IPS-NIHi7 (cell line): ENCODE results near the gene EFHD1.
"Not testable (repeated sequence)": the region's sequence is repeated elsewhere in the genome, so short reads cannot be mapped to it uniquely, and the experiment has no call there.

Source experiments
- DNase-seq: peaks from one replicate; pipeline ENCODE4 v3.0.0; 2012; ENCODE audit warnings: mixed read lengths; ENCODE audit errors: extremely low spot score

EFHD1 gene

GRCh38 chr2:232693344-232693743, 59.9 kb downstream of the EFHD1 start:
- no peak for DNase-seq

GRCh38 chr2:232696609-232697058, 63.2 kb downstream of the EFHD1 start:
- no peak for DNase-seq

- DNase-seq = peak; percentile 100
These were observed 63.8 kb downstream of the EFHD1 start, which contains the start of gene GIGYF2 for GRCh38 chr2:232697059-232697806. Gene GIGYF2 (plus strand): TSS chr2:232697331. CDS start chr2:232735198, 37,867 bp downstream.

GRCh38 chr2:232697807-232698110, 64.4 kb downstream of the EFHD1 start:
- no peak for DNase-seq

GRCh38 chr2:232698556-232699091, 65.2 kb downstream of the EFHD1 start:
- DNase-seq = no peak

- DNase-seq = peak; percentile 25
These were observed 65.7 kb downstream of the EFHD1 start for GRCh38 chr2:232699110-232699509.

- DNase-seq = no peak
These were observed 66.8 kb downstream of the EFHD1 start for GRCh38 chr2:232700154-232700553.

GRCh38 chr2:232707076-232707475, 73.7 kb downstream of the EFHD1 start:
- no peak for DNase-seq

- no peak for DNase-seq
These were observed 80.1 kb downstream of the EFHD1 start for GRCh38 chr2:232713505-232713904.

GRCh38 chr2:232714969-232715368, 81.6 kb downstream of the EFHD1 start:
- no peak for DNase-seq

- DNase-seq = not testable (repeated sequence)
These were observed 86.7 kb downstream of the EFHD1 start for GRCh38 chr2:232720056-232720455.

GRCh38 chr2:232721261-232721660, 87.9 kb downstream of the EFHD1 start:
- DNase-seq = no peak

- DNase-seq = no peak
These were observed 88.5 kb downstream of the EFHD1 start for GRCh38 chr2:232721882-232722281.

- no peak for DNase-seq
These were observed 89.6 kb downstream of the EFHD1 start for GRCh38 chr2:232723027-232723426.

- no peak for DNase-seq
These were observed 95.4 kb downstream of the EFHD1 start for GRCh38 chr2:232728785-232729184.

GRCh38 chr2:232731470-232731869, 98.1 kb downstream of the EFHD1 start:
- DNase-seq = no peak
